IMR-90 (cell line): ENCODE measurements around the gene ARNT2.

ENCODE experiments used
- BHLHE40 ChIP-seq: fragments of 150-350 bp; IDR thresholded peaks from 2 replicates; pipeline ENCODE4 v1.6.1; 2016; ENCODE audit warnings: mild to moderate bottlenecking, low read depth, low read length
- CTCF ChIP-seq: conservative IDR thresholded peaks from 2 replicates; pipeline ENCODE4 v1.5.1; 2012; ENCODE audit warnings: mild to moderate bottlenecking, low read depth, low read length, improper control_type of control experiment
- MAFK ChIP-seq: IDR thresholded peaks from 2 replicates; pipeline ENCODE4 v1.6.1; 2012; ENCODE audit warnings: low read depth, low read length, improper control_type of control experiment

- TF ChIP-seq BHLHE40 (no peak), CTCF (no peak), MAFK (no peak)
Observed at GRCh38 chr15:80478075-80478474, 73.9 kb downstream of the ARNT2 start.
